Right atrium auricular region (tissue), 2 donors: ENCODE measurements around the gene SLC35C1. TPM values are rescaled to one million over a fixed set of nuclear protein-coding genes. Genes with fewer than 3 reads are reported as not detected.

Experiments used
- DNase-seq: peaks from one replicate; pipeline ENCODE4 v3.0.0-alpha.2; 2019; ENCODE audit warnings: low spot score
- H3K27ac ChIP-seq, 2 donors: fragments of 200-600 bp; sonication (generic); 1 replicate in 1 of 2; 2 replicates in 1 of 2; pipeline ENCODE4 v1.5.1; 2016 to 2019
- H3K27me3 ChIP-seq, 2 donors: fragments of 200-600 bp; sonication (generic); one replicate each; pipeline versions ENCODE4 v1.5.1 to v1.6.0; 2017 to 2019
- H3K36me3 ChIP-seq: fragments of 200-600 bp; sonication (generic); one replicate; pipeline ENCODE4 v1.5.1; 2016
- H3K4me1 ChIP-seq, 2 donors: fragments of 200-600 bp; sonication (generic); one replicate each; pipeline versions ENCODE4 v1.5.1 to v1.6.0; 2017 to 2019
- H3K4me3 ChIP-seq, 2 donors: fragments of 200-600 bp; sonication (generic); 1 replicate in 1 of 2; 2 replicates in 1 of 2; pipeline ENCODE4 v1.5.1; 2017 to 2019; ENCODE audit warnings: mild to moderate bottlenecking in 1 of 2, moderate library complexity in 1 of 2
- H3K9me3 ChIP-seq, 2 donors: fragments of 200-600 bp; sonication (generic); one replicate each; pipeline ENCODE4 v1.5.1; 2019
- CTCF ChIP-seq, 2 donors: fragments of 200-600 bp; sonication (generic); IDR thresholded peaks; one replicate each; pipeline ENCODE4 v1.5.1; 2019; ENCODE audit warnings: antibody characterized with exemption in 2 of 2
- total RNA-seq, 2 donors: library from RNA; depleted of rRNA; stranded (reverse); fragments of >200 nt; gene quantifications; one replicate each; pipeline ENCODE4 v1.1.0, GENCODE V29; 2016

The SLC35C1 gene
- total RNA-seq, 2 donors from 2014 or later = 5.2 to 11.6 TPM

- no peaks in the 10 kb centered on the region for H3K36me3 ChIP-seq
- TF ChIP-seq CTCF (IDR thresholded peaks at IDR 0.05) = peak; percentile 90 to 96
- DNase-seq = peak; percentile 97
These were observed 38.4 kb downstream of the SLC35C1 start for GRCh38 chr11:45843158-45843924.

GRCh38 chr11:45844822-45845578 is 40.1 kb downstream of the SLC35C1 start:
- peaks cover 0 to 35% of the 10 kb centered on the region in 2 donors for H3K4me1 ChIP-seq

More at GRCh38 chr11:45843158-45843924, 38.4 kb downstream of the SLC35C1 start:
- Histone ChIP-seq H3K4me3 (peak overlapping the region in 1 of 2 donors; percentile 26), H3K27me3 (no peaks in the 10 kb centered on the region), H3K4me1 (peaks cover 0 to 20% of the 10 kb centered on the region in 2 donors), H3K9me3 (no peaks in the 10 kb centered on the region), H3K27ac (peak overlapping the region in 1 of 2 donors; percentile 15)

GRCh38 chr11:45846174-45846675 is 41.3 kb downstream of the SLC35C1 start:
- H3K36me3 ChIP-seq = no peaks in the 10 kb centered on the region
- peaks cover 0 to 47% of the 10 kb centered on the region in 2 donors for H3K4me1 ChIP-seq
- H3K9me3 ChIP-seq = no peaks in the 10 kb centered on the region
- no peak overlapping the region for H3K4me3 ChIP-seq
- peak overlapping the region; percentile 94 to 97 for H3K27ac ChIP-seq
- no peak for TF ChIP-seq CTCF (IDR thresholded peaks at IDR 0.05)
- DNase-seq = no peak
- H3K27me3 ChIP-seq = no peaks in the 10 kb centered on the region

More at GRCh38 chr11:45844822-45845578, 40.1 kb downstream of the SLC35C1 start:
- Histone ChIP-seq H3K27ac (no peak overlapping the region), H3K9me3 (no peaks in the 10 kb centered on the region), H3K36me3 (no peaks in the 10 kb centered on the region), H3K27me3 (no peaks in the 10 kb centered on the region), H3K4me3 (no peak overlapping the region)
- TF ChIP-seq CTCF (IDR thresholded peaks at IDR 0.05) = no peak
- DNase-seq = no peak

GRCh38 chr11:45846974-45847910 is 42.3 kb downstream of the SLC35C1 start, which contains the start of gene CRY2:
TSS of gene CRY2 (plus strand) at chr11:45847475. CDS start at chr11:45847491, 16 bp downstream.
- Histone ChIP-seq H3K4me1 (peaks cover 0 to 57% of the 10 kb centered on the region in 2 donors), H3K27me3 (no peaks in the 10 kb centered on the region), H3K27ac (peak within 1 kb of the TSS; percentile 94 to 97), H3K36me3 (no peaks in the 10 kb centered on the region), H3K9me3 (no peaks in the 10 kb centered on the region), H3K4me3 (peak within 1 kb of the TSS; percentile 89 to 90)
- peak; percentile 100 for DNase-seq
- peak in 1 of 2 donors; percentile 5 for TF ChIP-seq CTCF (IDR thresholded peaks at IDR 0.05)

- Histone ChIP-seq H3K4me3 (peak overlapping the region; percentile 89 to 90), H3K36me3 (no peaks in the 10 kb centered on the region), H3K4me1 (peaks cover 0 to 63% of the 10 kb centered on the region in 2 donors), H3K27me3 (no peaks in the 10 kb centered on the region), H3K27ac (peak overlapping the region; percentile 94 to 97), H3K9me3 (no peaks in the 10 kb centered on the region)
- TF ChIP-seq CTCF (IDR thresholded peaks at IDR 0.05) = no peak
- DNase-seq = peak; percentile 78
These were observed 43.0 kb downstream of the SLC35C1 start for GRCh38 chr11:45847911-45848316.
